Coronary artery (tissue), 2 donors: ENCODE data around the gene ATG2B.
"Not testable (repeated sequence)": the region's sequence is repeated elsewhere in the genome, so short reads cannot be mapped to it uniquely, and the experiment has no call there.

Experiments
- DNase-seq: peaks from one replicate; pipeline ENCODE4 v3.0.0-alpha.2; 2017; ENCODE audit warnings: low spot score
- H3K27ac ChIP-seq, 2 donors: fragments of 200-600 bp; sonication (generic); one replicate each; pipeline ENCODE4 v1.5.1; 2016 to 2019
- H3K4me3 ChIP-seq: fragments of 200-600 bp; sonication (generic); 2 replicates; pipeline ENCODE4 v1.5.1; 2016; ENCODE audit warnings: mild to moderate bottlenecking, moderate library complexity
- CTCF ChIP-seq: fragments of 200-600 bp; sonication (generic); IDR thresholded peaks from one replicate; pipeline ENCODE4 v1.5.1; 2019; ENCODE audit warnings: antibody characterized with exemption

The ATG2B gene

DNA sequence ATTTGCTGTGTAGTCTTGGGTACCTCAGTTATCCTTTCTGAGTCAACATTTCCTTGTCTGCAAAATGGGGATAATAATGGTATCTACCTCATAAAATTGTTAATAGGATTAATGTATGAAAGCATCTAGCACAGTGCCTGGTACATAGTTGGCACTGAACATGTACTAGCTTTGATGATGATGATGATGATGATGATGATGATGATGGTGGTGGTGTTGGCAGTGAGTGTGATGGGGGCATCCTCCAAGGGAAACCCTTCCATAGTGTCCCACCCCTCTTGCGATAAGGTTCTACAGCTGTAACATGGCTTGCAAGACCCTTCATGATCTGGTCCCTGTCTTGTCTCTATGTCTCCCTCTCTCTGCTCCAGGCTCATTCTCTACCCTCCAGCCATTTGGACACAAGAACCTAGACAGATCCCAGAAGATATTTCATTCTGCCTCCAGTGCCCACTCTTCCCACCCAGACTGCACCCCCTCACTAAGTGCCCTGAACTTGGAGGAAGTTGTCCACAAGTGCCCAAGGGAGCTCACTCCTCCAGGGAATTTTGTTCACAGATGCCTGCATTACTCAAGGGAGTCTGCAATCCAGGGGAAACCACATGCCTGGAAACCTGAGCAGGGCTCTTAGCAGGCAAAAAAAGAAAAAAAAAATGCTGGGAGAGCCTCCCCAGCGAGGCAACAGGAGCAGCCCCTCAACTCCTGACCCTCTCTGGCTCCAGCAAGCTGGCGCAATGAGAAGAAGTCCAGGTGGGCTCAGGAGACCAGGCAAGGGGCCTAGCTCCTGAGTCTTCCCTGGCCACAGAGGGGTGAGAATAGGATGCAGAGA lies 117.2 kb downstream of the ATG2B start:
- no peak for DNase-seq
- no peak for TF ChIP-seq CTCF
- H3K27ac ChIP-seq: no peak overlapping the region
- H3K4me3 ChIP-seq: no peak overlapping the region

DNA sequence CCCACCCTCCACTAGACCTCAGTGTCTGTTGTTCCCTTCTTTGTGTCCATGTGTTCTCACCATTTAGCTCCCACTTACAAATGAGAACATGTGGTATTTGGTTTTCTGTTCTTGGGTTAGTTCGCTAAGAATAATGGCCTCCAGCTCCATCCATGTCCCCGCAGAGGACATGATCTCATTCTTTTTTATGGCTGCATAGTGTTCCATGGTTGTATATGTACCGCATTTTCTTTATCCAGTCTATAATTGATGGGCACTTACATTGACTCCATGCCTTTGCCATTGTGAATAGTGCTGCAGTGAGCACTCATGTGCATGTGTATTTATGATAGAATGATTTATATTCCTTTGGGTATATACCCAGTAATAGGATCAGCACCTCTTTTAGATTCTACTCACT lies 118.1 kb downstream of the ATG2B start:
- not testable (repeated sequence) for DNase-seq, H3K27ac ChIP-seq, H3K4me3 ChIP-seq

- no peak overlapping the region for H3K4me3 ChIP-seq
- no peak overlapping the region for H3K27ac ChIP-seq
- no peak for TF ChIP-seq CTCF
- DNase-seq: no peak
These were observed 119.4 kb downstream of the ATG2B start for GRCh38 chr14:96243785-96244184.

- no peak for DNase-seq
- Histone ChIP-seq H3K27ac (no peak overlapping the region), H3K4me3 (no peak overlapping the region)
- TF ChIP-seq CTCF: no peak
These were observed 121.0 kb downstream of the ATG2B start for GRCh38 chr14:96242126-96242525.

DNA sequence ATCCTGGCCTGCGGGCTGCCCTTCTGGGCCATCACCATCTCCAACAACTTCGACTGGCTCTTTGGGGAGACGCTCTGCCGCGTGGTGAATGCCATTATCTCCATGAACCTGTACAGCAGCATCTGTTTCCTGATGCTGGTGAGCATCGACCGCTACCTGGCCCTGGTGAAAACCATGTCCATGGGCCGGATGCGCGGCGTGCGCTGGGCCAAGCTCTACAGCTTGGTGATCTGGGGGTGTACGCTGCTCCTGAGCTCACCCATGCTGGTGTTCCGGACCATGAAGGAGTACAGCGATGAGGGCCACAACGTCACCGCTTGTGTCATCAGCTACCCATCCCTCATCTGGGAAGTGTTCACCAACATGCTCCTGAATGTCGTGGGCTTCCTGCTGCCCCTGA lies 122.5 kb downstream of the ATG2B start:
- no peak overlapping the region for H3K27ac ChIP-seq

DNA sequence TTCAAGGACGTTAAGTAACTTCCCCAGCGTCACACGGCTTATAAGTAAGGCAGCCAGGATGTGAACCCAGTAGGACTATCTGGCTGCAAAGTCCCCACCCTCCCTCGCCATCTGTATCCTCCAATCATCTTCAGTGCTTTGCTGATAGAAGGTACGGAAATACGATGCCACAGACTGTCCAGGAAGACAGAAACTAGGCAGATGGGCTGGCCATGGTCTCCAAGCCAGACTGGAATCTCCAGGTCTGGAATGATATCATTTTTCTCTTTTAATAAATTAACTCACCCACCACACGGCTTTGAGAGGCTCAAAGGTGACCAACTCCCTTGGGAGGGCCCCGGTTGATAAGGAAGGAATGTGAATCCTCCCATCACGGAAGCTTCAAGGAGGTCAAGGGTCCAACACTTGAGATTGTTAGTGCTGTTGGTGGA lies 123.4 kb downstream of the ATG2B start:
- Histone ChIP-seq H3K4me3 (no peak overlapping the region), H3K27ac (no peak overlapping the region)
- DNase-seq: no peak
- no peak for TF ChIP-seq CTCF

More for the DNA sequence above, 122.5 kb downstream of the ATG2B start:
- no peak overlapping the region for H3K4me3 ChIP-seq
- no peak for DNase-seq
- TF ChIP-seq CTCF: no peak

DNA sequence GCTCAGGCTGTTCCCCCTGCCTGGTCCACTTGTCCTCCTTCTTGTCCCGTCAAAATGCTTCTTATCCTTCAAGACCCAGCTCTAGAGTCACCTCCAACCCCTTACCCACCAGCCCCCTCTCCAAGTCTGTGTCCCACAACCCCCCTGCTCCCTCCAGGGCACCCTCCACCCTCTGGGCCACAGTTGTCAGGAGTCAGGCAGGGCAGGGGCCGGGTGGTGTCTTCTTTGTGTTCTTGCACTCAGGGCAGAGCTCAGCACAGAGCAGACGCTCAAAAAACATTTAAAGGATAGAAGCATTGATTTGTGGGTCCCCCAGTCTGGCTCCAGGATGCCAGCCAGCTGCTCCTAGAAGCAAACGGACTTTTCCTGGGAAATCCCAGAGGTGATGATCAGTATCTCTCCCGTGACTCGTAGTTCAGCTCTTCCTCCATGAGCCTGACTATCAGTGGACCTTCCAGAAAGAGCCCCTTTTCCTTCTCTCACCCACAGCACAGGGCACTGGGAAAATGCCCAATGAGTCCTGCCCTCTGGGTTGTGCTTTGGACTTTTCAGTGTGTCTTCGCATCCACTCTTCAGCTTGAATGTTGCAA lies 124.4 kb downstream of the ATG2B start:
- no peak for DNase-seq
- Histone ChIP-seq H3K27ac (no peak overlapping the region), H3K4me3 (no peak overlapping the region)
- no peak for TF ChIP-seq CTCF
